ENCODE results near the gene EGFR.

EGFR gene

GRCh38 chr7:55172161-55172560 lies 153.3 kb downstream of the EGFR start:
- in situ Hi-C loops (cut with MboI; ENCODE audit: low sequenced_read_pairs): no loop called here
- no peak for DNase-seq (ENCODE audit: low spot score in 2 of 2)
- Histone ChIP-seq H3K36me3 (replicated peaks) (no peaks in the 10 kb centered on the region), H3K9me3 (no peaks in the 10 kb centered on the region), H3K27me3 (ENCODE audit: low read depth) (no peaks in the 10 kb centered on the region), H3K4me1 (no peaks in the 10 kb centered on the region), H3K4me3 (no peak overlapping the region)

GRCh38 chr7:55172881-55173609 lies 154.2 kb downstream of the EGFR start:
- no peaks in the 10 kb centered on the region for H3K9me3 ChIP-seq
- no peaks in the 10 kb centered on the region for H3K36me3 ChIP-seq (replicated peaks)
- H3K4me1 ChIP-seq: no peaks in the 10 kb centered on the region
- DNase-seq (ENCODE audit: low spot score in 2 of 2): no peak
- no peak overlapping the region for H3K4me3 ChIP-seq
- no peaks in the 10 kb centered on the region for H3K27me3 ChIP-seq (ENCODE audit: low read depth)
- in situ Hi-C loops (cut with MboI; ENCODE audit: low sequenced_read_pairs): no loop called here

DNA sequence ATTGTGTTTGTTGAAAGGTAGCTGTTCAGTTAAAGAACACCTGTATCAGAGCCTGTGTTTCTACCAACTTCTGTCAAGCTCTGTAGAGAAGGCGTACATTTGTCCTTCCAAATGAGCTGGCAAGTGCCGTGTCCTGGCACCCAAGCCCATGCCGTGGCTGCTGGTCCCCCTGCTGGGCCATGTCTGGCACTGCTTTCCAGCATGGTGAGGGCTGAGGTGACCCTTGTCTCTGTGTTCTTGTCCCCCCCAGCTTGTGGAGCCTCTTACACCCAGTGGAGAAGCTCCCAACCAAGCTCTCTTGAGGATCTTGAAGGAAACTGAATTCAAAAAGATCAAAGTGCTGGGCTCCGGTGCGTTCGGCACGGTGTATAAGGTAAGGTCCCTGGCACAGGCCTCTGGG lies 154.9 kb downstream of the EGFR start:
- no peak overlapping the region for H3K4me3 ChIP-seq
- no peaks in the 10 kb centered on the region for H3K27me3 ChIP-seq (ENCODE audit: low read depth)
- in situ Hi-C loops (cut with MboI; ENCODE audit: low sequenced_read_pairs): no loop called here
- no peaks in the 10 kb centered on the region for H3K36me3 ChIP-seq (replicated peaks)
- H3K9me3 ChIP-seq: no peaks in the 10 kb centered on the region
- no peak for DNase-seq (ENCODE audit: low spot score in 2 of 2)
- no peaks in the 10 kb centered on the region for H3K4me1 ChIP-seq

GRCh38 chr7:55174456-55174855 lies 155.6 kb downstream of the EGFR start:
- Histone ChIP-seq H3K9me3 (no peaks in the 10 kb centered on the region), H3K4me3 (no peak overlapping the region), H3K4me1 (no peaks in the 10 kb centered on the region), H3K27me3 (ENCODE audit: low read depth) (no peaks in the 10 kb centered on the region), H3K36me3 (replicated peaks) (no peaks in the 10 kb centered on the region)
- no peak for DNase-seq (ENCODE audit: low spot score in 2 of 2)
- in situ Hi-C loops (cut with MboI; ENCODE audit: low sequenced_read_pairs): no loop called here

DNA sequence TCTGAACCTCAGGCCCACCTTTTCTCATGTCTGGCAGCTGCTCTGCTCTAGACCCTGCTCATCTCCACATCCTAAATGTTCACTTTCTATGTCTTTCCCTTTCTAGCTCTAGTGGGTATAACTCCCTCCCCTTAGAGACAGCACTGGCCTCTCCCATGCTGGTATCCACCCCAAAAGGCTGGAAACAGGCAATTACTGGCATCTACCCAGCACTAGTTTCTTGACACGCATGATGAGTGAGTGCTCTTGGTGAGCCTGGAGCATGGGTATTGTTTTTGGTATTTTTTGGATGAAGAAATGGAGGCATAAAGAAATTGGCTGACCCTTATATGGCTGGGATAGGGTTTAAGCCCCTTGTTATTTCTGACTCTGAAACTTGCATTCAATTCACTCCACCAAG lies 156.0 kb downstream of the EGFR start:
- Histone ChIP-seq H3K4me3 (no peak overlapping the region), H3K27me3 (ENCODE audit: low read depth) (no peaks in the 10 kb centered on the region), H3K4me1 (no peaks in the 10 kb centered on the region), H3K36me3 (replicated peaks) (no peaks in the 10 kb centered on the region), H3K9me3 (no peaks in the 10 kb centered on the region)
- no peak for DNase-seq (ENCODE audit: low spot score in 2 of 2)
- in situ Hi-C loops (cut with MboI; ENCODE audit: low sequenced_read_pairs): no loop called here

DNA sequence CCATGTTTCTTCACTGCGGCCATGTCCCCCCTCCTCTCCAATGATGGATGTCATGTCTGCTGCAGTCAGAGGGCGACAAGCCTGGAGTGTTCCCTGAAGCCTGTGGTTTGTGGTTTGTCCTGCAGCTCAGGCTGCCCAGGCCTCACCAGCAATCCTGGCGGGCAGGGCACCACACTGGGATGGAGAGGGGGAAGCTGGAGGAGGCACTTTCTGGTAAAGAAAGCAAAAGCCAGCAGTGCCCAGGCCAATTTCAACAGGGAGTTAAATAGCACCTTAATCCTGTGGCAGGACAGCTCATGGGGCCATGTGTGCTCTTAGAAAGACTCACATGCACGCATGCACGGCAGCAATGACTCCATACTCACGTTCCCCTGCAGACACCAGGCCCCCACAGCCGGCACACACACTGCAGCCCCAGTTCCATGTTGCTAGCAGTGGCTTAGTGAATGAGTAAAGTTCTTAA lies 158.3 kb downstream of the EGFR start:
- in situ Hi-C loops (cut with MboI; ENCODE audit: low sequenced_read_pairs): no loop called here
- Histone ChIP-seq H3K4me1 (no peaks in the 10 kb centered on the region), H3K9me3 (no peaks in the 10 kb centered on the region), H3K4me3 (no peak overlapping the region), H3K27me3 (ENCODE audit: low read depth) (no peaks in the 10 kb centered on the region), H3K36me3 (replicated peaks) (no peaks in the 10 kb centered on the region)
- DNase-seq (ENCODE audit: low spot score in 2 of 2): no peak

DNA sequence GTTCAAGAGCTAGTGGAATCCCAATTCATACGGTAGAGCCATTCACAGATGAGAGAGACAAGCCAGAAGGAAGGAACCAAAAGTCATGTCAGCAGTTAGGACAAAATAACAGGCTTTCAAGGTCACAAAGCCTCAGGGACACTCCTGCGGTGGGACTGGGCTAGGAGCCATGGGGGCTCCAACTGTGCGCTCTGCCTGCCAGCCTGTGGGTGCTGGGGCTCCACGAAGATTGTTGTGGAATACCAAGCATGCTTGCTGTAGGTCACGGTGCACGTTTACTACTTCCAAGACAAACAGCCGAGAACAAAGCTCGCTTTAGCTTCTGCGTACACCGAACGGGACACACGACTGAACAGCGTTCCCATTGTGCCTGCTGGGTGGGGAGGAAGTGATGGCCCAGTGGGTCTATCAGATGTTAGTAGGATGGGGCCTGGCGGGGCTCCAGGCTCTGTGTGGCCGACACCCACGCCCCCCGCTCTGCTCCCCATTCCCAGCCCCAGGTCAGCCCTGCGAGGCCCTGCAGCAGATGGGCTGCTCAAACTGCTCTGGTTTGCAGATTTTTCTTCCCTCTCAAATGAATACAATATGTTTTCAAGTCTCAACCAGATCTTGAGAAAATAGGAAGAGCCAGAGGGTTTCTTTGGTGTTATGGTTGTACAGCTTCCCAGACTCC lies 158.9 kb downstream of the EGFR start:
- H3K36me3 ChIP-seq (replicated peaks): no peaks in the 10 kb centered on the region
- in situ Hi-C loops (cut with MboI; ENCODE audit: low sequenced_read_pairs): no loop called here
- no peak overlapping the region for H3K4me3 ChIP-seq
- no peaks in the 10 kb centered on the region for H3K27me3 ChIP-seq (ENCODE audit: low read depth)
- no peaks in the 10 kb centered on the region for H3K9me3 ChIP-seq
- DNase-seq (ENCODE audit: low spot score in 2 of 2): no peak
- no peaks in the 10 kb centered on the region for H3K4me1 ChIP-seq

DNA sequence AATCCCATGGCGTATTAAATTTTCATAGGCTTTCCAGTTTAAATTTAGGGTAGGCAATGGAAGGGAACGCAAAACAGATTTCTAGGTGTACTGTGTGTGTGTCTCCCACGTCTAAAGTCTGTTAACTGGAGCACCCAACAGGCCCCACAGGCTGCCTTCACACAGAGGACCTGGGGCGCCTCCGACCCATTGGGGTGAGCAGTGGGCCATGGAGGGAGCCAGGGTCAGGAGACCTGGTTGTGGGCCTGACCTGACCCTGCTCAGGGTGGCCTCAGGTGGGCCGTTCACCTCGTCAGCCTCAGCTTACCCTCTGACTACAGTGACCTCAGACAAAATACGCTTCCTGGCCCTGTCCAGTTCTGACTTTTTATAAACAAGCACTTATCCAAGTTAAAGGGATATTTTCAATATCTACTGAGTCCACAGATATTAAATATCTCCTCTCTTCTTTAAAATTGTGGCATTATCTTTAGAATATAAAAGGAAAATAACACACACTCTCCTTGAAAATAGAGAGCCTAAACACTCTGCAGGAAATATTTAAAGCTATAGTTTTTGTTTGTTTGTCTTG lies 159.6 kb downstream of the EGFR start:
- Histone ChIP-seq H3K36me3 (replicated peaks) (no peaks in the 10 kb centered on the region), H3K4me1 (no peaks in the 10 kb centered on the region)

GRCh38 chr7:55178863-55179773 lies 160.3 kb downstream of the EGFR start:
- Histone ChIP-seq H3K9me3 (no peaks in the 10 kb centered on the region), H3K27me3 (ENCODE audit: low read depth) (no peaks in the 10 kb centered on the region), H3K4me1 (no peaks in the 10 kb centered on the region), H3K4me3 (no peak overlapping the region), H3K36me3 (replicated peaks) (no peaks in the 10 kb centered on the region)
- in situ Hi-C loops (cut with MboI; ENCODE audit: low sequenced_read_pairs): no loop called here
- DNase-seq (ENCODE audit: low spot score in 2 of 2): no peak

More for the DNA sequence above, 159.6 kb downstream of the EGFR start:
- no peak for DNase-seq (ENCODE audit: low spot score in 2 of 2)
- no peaks in the 10 kb centered on the region for H3K27me3 ChIP-seq (ENCODE audit: low read depth)
- no peak overlapping the region for H3K4me3 ChIP-seq
- in situ Hi-C loops (cut with MboI; ENCODE audit: low sequenced_read_pairs): no loop called here
- H3K9me3 ChIP-seq: no peaks in the 10 kb centered on the region

DNA sequence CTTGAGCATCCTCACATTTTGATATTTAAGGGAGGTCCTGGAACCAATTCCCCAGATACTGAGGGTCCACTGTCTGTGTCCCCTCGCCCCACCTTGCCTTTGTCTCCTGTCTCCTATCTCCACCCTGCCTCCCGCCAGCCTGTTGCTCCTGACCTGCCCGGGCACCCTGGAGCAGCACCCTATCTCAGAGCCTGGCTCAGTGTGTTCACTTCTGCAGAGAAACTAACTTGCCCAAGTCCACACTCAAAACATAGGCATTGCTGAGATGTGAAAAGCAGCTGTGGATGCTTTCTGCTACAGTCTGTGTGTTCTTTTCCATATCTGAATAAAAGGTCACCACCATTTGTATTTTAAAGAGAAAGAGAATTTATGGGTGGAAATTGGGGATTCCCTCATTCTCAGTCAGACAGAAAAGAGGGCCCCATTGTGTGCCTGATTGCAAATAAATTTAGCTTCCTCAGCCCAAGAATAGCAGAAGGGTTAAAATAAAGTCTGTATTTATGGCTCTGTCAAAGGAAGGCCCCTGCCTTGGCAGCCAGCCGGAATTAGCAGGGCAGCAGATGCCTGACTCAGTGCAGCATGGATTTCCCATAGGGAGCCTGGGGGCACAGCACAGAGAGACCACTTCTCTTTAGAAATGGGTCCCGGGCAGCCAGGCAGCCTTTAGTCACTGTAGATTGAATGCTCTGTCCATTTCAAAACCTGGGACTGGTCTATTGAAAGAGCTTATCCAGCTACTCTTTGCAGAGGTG lies 161.3 kb downstream of the EGFR start:
- Histone ChIP-seq H3K36me3 (replicated peaks) (no peaks in the 10 kb centered on the region), H3K4me3 (no peak overlapping the region), H3K9me3 (no peaks in the 10 kb centered on the region), H3K27me3 (ENCODE audit: low read depth) (no peaks in the 10 kb centered on the region), H3K4me1 (no peaks in the 10 kb centered on the region)
- no peak for DNase-seq (ENCODE audit: low spot score in 2 of 2)
- in situ Hi-C loops (cut with MboI; ENCODE audit: low sequenced_read_pairs): no loop called here

GRCh38 chr7:55180963-55181542 lies 162.2 kb downstream of the EGFR start:
- Histone ChIP-seq H3K9me3 (no peaks in the 10 kb centered on the region), H3K4me3 (no peak overlapping the region), H3K36me3 (replicated peaks) (no peaks in the 10 kb centered on the region), H3K27me3 (ENCODE audit: low read depth) (no peaks in the 10 kb centered on the region), H3K4me1 (no peaks in the 10 kb centered on the region)
- DNase-seq (ENCODE audit: low spot score in 2 of 2): no peak
- in situ Hi-C loops (cut with MboI; ENCODE audit: low sequenced_read_pairs): no loop called here

GRCh38 chr7:55181762-55182161 lies 162.9 kb downstream of the EGFR start:
- H3K9me3 ChIP-seq: no peaks in the 10 kb centered on the region
- no peak overlapping the region for H3K4me3 ChIP-seq
- no peaks in the 10 kb centered on the region for H3K27me3 ChIP-seq (ENCODE audit: low read depth)
- DNase-seq (ENCODE audit: low spot score in 2 of 2): no peak
- H3K4me1 ChIP-seq: no peaks in the 10 kb centered on the region
- in situ Hi-C loops (cut with MboI; ENCODE audit: low sequenced_read_pairs): no loop called here
- no peaks in the 10 kb centered on the region for H3K36me3 ChIP-seq (replicated peaks)

DNA sequence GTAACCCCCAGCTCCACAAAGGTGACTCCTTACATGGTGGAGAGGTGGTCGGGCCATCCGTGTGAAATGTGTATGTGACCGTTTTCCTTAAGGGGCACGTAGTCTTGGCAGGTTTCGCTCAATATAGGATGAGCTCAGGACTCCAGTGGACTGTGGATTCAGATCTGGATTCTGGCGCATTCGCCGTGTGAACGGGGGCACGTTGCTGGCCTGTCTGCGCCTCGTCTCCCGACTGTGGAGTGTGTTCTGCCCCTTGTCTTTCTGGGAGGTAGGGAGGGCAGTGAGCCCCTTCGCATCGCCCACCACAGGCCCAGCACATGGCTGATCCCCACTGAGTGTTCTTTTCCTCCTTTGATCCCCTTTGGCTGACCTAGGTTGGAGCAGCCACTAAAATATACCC lies 165.1 kb downstream of the EGFR start:
- in situ Hi-C loops (cut with MboI; ENCODE audit: low sequenced_read_pairs): no loop called here
- DNase-seq (ENCODE audit: low spot score in 2 of 2): no peak
- Histone ChIP-seq H3K36me3 (replicated peaks) (no peaks in the 10 kb centered on the region), H3K27me3 (ENCODE audit: low read depth) (no peaks in the 10 kb centered on the region), H3K4me3 (no peak overlapping the region), H3K9me3 (no peaks in the 10 kb centered on the region), H3K4me1 (no peaks in the 10 kb centered on the region)
